ENCODE data around the gene CCHCR1. TPM values are rescaled to one million over a fixed set of nuclear protein-coding genes. Genes with fewer than 3 reads are reported as not detected.
"Not testable (repeated sequence)": the region's sequence is repeated elsewhere in the genome, so short reads cannot be mapped to it uniquely, and the experiment has no call there.

CCHCR1 gene
- total RNA-seq, 1 experiment from 2014 or later: 23.1 TPM

- no peak overlapping the region for H3K4me3 ChIP-seq (ENCODE audit: low read length)
Measured at GRCh38 chr6:31186052-31186734, 28.6 kb upstream of the CCHCR1 start.

GRCh38 chr6:31185695-31186051 lies 28.1 kb upstream of the CCHCR1 start:
- not testable (repeated sequence) for H3K27me3 ChIP-seq (ENCODE audit: low read length); H3K4me2 ChIP-seq (ENCODE audit: low read depth, low read length, poor library complexity, severe bottlenecking); H2AFZ ChIP-seq (ENCODE audit: low read length); H3K4me3 ChIP-seq (ENCODE audit: low read length); H4K20me1 ChIP-seq (ENCODE audit: insufficient read depth, low read depth, low read length); H3K9ac ChIP-seq (ENCODE audit: low read length); H3K27ac ChIP-seq (ENCODE audit: low read length); H3K36me3 ChIP-seq (ENCODE audit: insufficient read depth, low read length); H3K9me2 ChIP-seq (replicated peaks; ENCODE audit: insufficient read depth, low read length); H3K4me1 ChIP-seq (ENCODE audit: low read length); H3K79me2 ChIP-seq (ENCODE audit: low read length); H3K9me3 ChIP-seq (ENCODE audit: low read length); DNase-seq

More at GRCh38 chr6:31186052-31186734, 28.6 kb upstream of the CCHCR1 start:
- H3K9me2 ChIP-seq (replicated peaks; ENCODE audit: insufficient read depth, low read length): no peaks in the 10 kb centered on the region
- no peak overlapping the region for H3K4me2 ChIP-seq (ENCODE audit: low read depth, low read length, poor library complexity, severe bottlenecking)
- no peak overlapping the region for H2AFZ ChIP-seq (ENCODE audit: low read length)
- H3K27ac ChIP-seq (ENCODE audit: low read length): no peak overlapping the region
- no peak overlapping the region for H3K9ac ChIP-seq (ENCODE audit: low read length)
- H3K27me3 ChIP-seq (ENCODE audit: low read length): no peaks in the 10 kb centered on the region
- DNase-seq: no peak
- no peaks in the 10 kb centered on the region for H3K4me1 ChIP-seq (ENCODE audit: low read length)
- H3K79me2 ChIP-seq (ENCODE audit: low read length): no peaks in the 10 kb centered on the region
- H4K20me1 ChIP-seq (ENCODE audit: insufficient read depth, low read depth, low read length): no peaks in the 10 kb centered on the region
- no peaks in the 10 kb centered on the region for H3K36me3 ChIP-seq (ENCODE audit: insufficient read depth, low read length)
- H3K9me3 ChIP-seq (ENCODE audit: low read length): no peaks in the 10 kb centered on the region

- H3K4me2 ChIP-seq (ENCODE audit: low read depth, low read length, poor library complexity, severe bottlenecking); H3K4me1 ChIP-seq (ENCODE audit: low read length); DNase-seq; H3K9ac ChIP-seq (ENCODE audit: low read length); H3K79me2 ChIP-seq (ENCODE audit: low read length); H3K9me3 ChIP-seq (ENCODE audit: low read length); H4K20me1 ChIP-seq (ENCODE audit: insufficient read depth, low read depth, low read length); H3K9me2 ChIP-seq (replicated peaks; ENCODE audit: insufficient read depth, low read length); H3K27me3 ChIP-seq (ENCODE audit: low read length); H3K36me3 ChIP-seq (ENCODE audit: insufficient read depth, low read length); H2AFZ ChIP-seq (ENCODE audit: low read length); H3K27ac ChIP-seq (ENCODE audit: low read length); H3K4me3 ChIP-seq (ENCODE audit: low read length): not testable (repeated sequence)
Measured at GRCh38 chr6:31183859-31184258, 26.3 kb upstream of the CCHCR1 start.

- not testable (repeated sequence) for H3K79me2 ChIP-seq (ENCODE audit: low read length); H3K27me3 ChIP-seq (ENCODE audit: low read length); H4K20me1 ChIP-seq (ENCODE audit: insufficient read depth, low read depth, low read length); H3K9ac ChIP-seq (ENCODE audit: low read length); H3K4me1 ChIP-seq (ENCODE audit: low read length); H3K27ac ChIP-seq (ENCODE audit: low read length); H3K36me3 ChIP-seq (ENCODE audit: insufficient read depth, low read length); H3K4me3 ChIP-seq (ENCODE audit: low read length); H3K9me3 ChIP-seq (ENCODE audit: low read length); H3K4me2 ChIP-seq (ENCODE audit: low read depth, low read length, poor library complexity, severe bottlenecking); H3K9me2 ChIP-seq (replicated peaks; ENCODE audit: insufficient read depth, low read length); DNase-seq; H2AFZ ChIP-seq (ENCODE audit: low read length)
Measured at GRCh38 chr6:31183287-31183686, 25.7 kb upstream of the CCHCR1 start.

GRCh38 chr6:31180500-31180899 lies 22.9 kb upstream of the CCHCR1 start:
- H3K9me2 ChIP-seq (replicated peaks; ENCODE audit: insufficient read depth, low read length): no peaks in the 10 kb centered on the region
- H3K36me3 ChIP-seq (ENCODE audit: insufficient read depth, low read length): no peaks in the 10 kb centered on the region
- H3K4me3 ChIP-seq (ENCODE audit: low read length): no peak overlapping the region
- H3K27ac ChIP-seq (ENCODE audit: low read length): no peak overlapping the region
- H3K4me1 ChIP-seq (ENCODE audit: low read length): no peaks in the 10 kb centered on the region
- no peaks in the 10 kb centered on the region for H4K20me1 ChIP-seq (ENCODE audit: insufficient read depth, low read depth, low read length)
- H3K27me3 ChIP-seq (ENCODE audit: low read length): no peaks in the 10 kb centered on the region
- H3K4me2 ChIP-seq (ENCODE audit: low read depth, low read length, poor library complexity, severe bottlenecking): no peak overlapping the region
- DNase-seq: no peak
- H2AFZ ChIP-seq (ENCODE audit: low read length): no peak overlapping the region
- no peak overlapping the region for H3K9ac ChIP-seq (ENCODE audit: low read length)
- H3K9me3 ChIP-seq (ENCODE audit: low read length): no peaks in the 10 kb centered on the region
- no peaks in the 10 kb centered on the region for H3K79me2 ChIP-seq (ENCODE audit: low read length)

GRCh38 chr6:31179896-31180295 lies 22.3 kb upstream of the CCHCR1 start:
- Histone ChIP-seq H3K4me1 (ENCODE audit: low read length) (no peaks in the 10 kb centered on the region), H4K20me1 (ENCODE audit: insufficient read depth, low read depth, low read length) (no peaks in the 10 kb centered on the region), H3K9me3 (ENCODE audit: low read length) (no peaks in the 10 kb centered on the region), H3K36me3 (ENCODE audit: insufficient read depth, low read length) (no peaks in the 10 kb centered on the region), H2AFZ (ENCODE audit: low read length) (no peak overlapping the region), H3K27me3 (ENCODE audit: low read length) (no peaks in the 10 kb centered on the region), H3K4me3 (ENCODE audit: low read length) (no peak overlapping the region), H3K27ac (ENCODE audit: low read length) (no peak overlapping the region), H3K9me2 (replicated peaks; ENCODE audit: insufficient read depth, low read length) (no peaks in the 10 kb centered on the region), H3K9ac (ENCODE audit: low read length) (no peak overlapping the region), H3K4me2 (ENCODE audit: low read depth, low read length, poor library complexity, severe bottlenecking) (no peak overlapping the region), H3K79me2 (ENCODE audit: low read length) (no peaks in the 10 kb centered on the region)
- no peak for DNase-seq

- H3K79me2 ChIP-seq (ENCODE audit: low read length): no peaks in the 10 kb centered on the region
- H3K36me3 ChIP-seq (ENCODE audit: insufficient read depth, low read length): no peaks in the 10 kb centered on the region
- H3K27ac ChIP-seq (ENCODE audit: low read length): no peak overlapping the region
- H3K4me1 ChIP-seq (ENCODE audit: low read length): no peaks in the 10 kb centered on the region
- no peak overlapping the region for H3K4me2 ChIP-seq (ENCODE audit: low read depth, low read length, poor library complexity, severe bottlenecking)
- no peaks in the 10 kb centered on the region for H3K27me3 ChIP-seq (ENCODE audit: low read length)
- H3K9me3 ChIP-seq (ENCODE audit: low read length): no peaks in the 10 kb centered on the region
- H3K9me2 ChIP-seq (replicated peaks; ENCODE audit: insufficient read depth, low read length): no peaks in the 10 kb centered on the region
- H4K20me1 ChIP-seq (ENCODE audit: insufficient read depth, low read depth, low read length): no peaks in the 10 kb centered on the region
- H2AFZ ChIP-seq (ENCODE audit: low read length): no peak overlapping the region
- H3K9ac ChIP-seq (ENCODE audit: low read length): no peak overlapping the region
- H3K4me3 ChIP-seq (ENCODE audit: low read length): no peak overlapping the region
- DNase-seq: no peak
Measured at GRCh38 chr6:31179042-31179386, 21.4 kb upstream of the CCHCR1 start.

GRCh38 chr6:31178143-31179041 lies 20.8 kb upstream of the CCHCR1 start:
- Histone ChIP-seq H3K27me3 (ENCODE audit: low read length) (no peaks in the 10 kb centered on the region), H2AFZ (ENCODE audit: low read length) (no peak overlapping the region), H3K9me3 (ENCODE audit: low read length) (no peaks in the 10 kb centered on the region), H3K9ac (ENCODE audit: low read length) (no peak overlapping the region), H3K4me1 (ENCODE audit: low read length) (no peaks in the 10 kb centered on the region), H3K36me3 (ENCODE audit: insufficient read depth, low read length) (no peaks in the 10 kb centered on the region), H3K79me2 (ENCODE audit: low read length) (no peaks in the 10 kb centered on the region), H3K4me3 (ENCODE audit: low read length) (no peak overlapping the region), H4K20me1 (ENCODE audit: insufficient read depth, low read depth, low read length) (no peaks in the 10 kb centered on the region), H3K27ac (ENCODE audit: low read length) (no peak overlapping the region), H3K9me2 (replicated peaks; ENCODE audit: insufficient read depth, low read length) (no peaks in the 10 kb centered on the region), H3K4me2 (ENCODE audit: low read depth, low read length, poor library complexity, severe bottlenecking) (no peak overlapping the region)
- DNase-seq: no peak

Measured in Karpas-422 (cell line).